GM19043 (cell line): ENCODE results near the gene DEFB124.
"Not testable (repeated sequence)": the region's sequence is repeated elsewhere in the genome, so short reads cannot be mapped to it uniquely, and the experiment has no call there.

Experiments used
- ATAC-seq: cut with Tn5 transposase; IDR thresholded peaks from one replicate; pipeline ENCODE4 v1.9.1; 2021; ENCODE audit warnings: low read depth; ENCODE audit not compliant: unreplicated experiment

Gene DEFB124

GRCh38 chr20:31427576-31427975, 47.4 kb downstream of the DEFB124 start:
- not testable (repeated sequence) for ATAC-seq

DNA sequence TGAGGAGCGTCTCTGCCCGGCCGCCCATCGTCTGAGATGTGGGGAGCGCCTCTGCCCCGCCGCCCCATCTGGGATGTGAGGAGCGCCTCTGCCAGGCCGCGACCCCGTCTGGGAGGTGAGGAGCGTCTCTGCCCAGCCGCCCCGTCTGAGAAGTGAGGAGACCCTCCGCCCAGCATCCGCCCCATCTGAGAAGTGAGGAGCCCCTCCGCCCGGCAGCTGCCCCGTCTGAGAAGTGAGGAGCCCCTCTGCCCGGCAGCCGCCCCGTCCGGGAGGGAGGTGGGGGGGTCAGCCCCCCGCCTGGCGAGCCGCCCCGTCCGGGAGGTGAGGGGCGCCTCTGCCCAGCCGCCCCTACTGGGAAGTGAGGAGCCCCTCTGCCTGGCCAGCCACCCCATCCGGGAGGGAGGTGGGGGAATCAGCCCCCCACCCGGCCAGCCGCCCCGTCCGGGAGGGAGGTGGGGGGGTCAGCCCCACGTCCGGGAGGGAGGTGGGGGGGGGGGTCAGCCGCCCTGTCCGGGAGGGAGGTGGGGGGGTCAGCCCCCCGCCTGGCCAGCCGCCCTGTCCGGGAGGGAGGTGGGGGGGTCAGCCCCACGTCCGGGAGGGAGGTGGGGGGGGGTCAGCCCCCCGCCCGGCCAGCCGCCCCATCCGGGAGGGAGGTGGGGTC, 47.9 kb downstream of the DEFB124 start:
- ATAC-seq = not testable (repeated sequence)

GRCh38 chr20:31425797-31426196, 49.1 kb downstream of the DEFB124 start:
- ATAC-seq = no peak

- no peak for ATAC-seq
These were observed 56.6 kb downstream of the DEFB124 start for GRCh38 chr20:31418307-31418706.

- ATAC-seq = no peak
These were observed 59.3 kb downstream of the DEFB124 start for GRCh38 chr20:31415653-31416052.
